NB4 (cell line): ENCODE data around the gene AFF3.

Source experiments
- DNase-seq: peaks from one replicate; pipeline ENCODE4 v3.0.0; 2010; ENCODE audit warnings: low read depth
- H3K4me3 ChIP-seq: one replicate; pipeline ENCODE4 v1.5.1; 2011; ENCODE audit warnings: mild to moderate bottlenecking, low read depth, low read length, moderate library complexity
- MYC ChIP-seq: IDR thresholded peaks from 2 replicates; pipeline ENCODE4 v1.6.1; 2011; ENCODE audit warnings: low read depth, low read length
- POLR2A ChIP-seq: IDR thresholded peaks from 2 replicates; pipeline ENCODE4 v1.6.1; 2011; ENCODE audit warnings: mild to moderate bottlenecking; ENCODE audit not compliant: insufficient read length; ENCODE audit errors: extremely low read depth
- TF ChIP-seq, protein P1 (sequence below): IDR thresholded peaks from 2 replicates; pipeline ENCODE4 v1.6.1; 2011; ENCODE audit warnings: low read depth, low read length
- TF ChIP-seq, protein P2 (sequence below): IDR thresholded peaks from one replicate; pipeline ENCODE4 v1.5.1; 2012; ENCODE audit warnings: low read depth, low read length

AFF3 gene

DNA sequence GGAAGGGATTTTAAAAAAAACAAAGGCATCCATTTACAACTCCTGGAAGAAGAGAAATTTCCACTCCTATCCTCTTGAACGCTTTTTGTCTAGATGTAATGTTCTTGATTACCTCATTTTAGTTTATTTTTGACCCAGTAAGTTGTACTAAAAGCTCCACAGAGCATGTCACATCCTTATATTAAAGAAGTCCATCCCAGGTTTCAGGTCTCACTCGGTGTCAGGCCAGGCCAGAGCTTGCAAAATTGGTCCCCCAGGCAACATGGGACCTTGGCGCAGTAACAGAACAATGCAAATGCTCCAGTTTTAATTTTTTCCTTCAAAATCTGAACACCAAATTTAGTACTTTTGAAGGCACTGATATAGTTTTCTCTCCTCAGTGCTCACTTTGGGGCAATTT is 434.2 kb downstream of the AFF3 start:
- no peak for DNase-seq
- TF ChIP-seq MYC (no peak), POLR2A (no peak)
- TF ChIP-seq, protein P1, sequence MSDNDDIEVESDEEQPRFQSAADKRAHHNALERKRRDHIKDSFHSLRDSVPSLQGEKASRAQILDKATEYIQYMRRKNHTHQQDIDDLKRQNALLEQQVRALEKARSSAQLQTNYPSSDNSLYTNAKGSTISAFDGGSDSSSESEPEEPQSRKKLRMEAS: no peak
- TF ChIP-seq, protein P2, sequence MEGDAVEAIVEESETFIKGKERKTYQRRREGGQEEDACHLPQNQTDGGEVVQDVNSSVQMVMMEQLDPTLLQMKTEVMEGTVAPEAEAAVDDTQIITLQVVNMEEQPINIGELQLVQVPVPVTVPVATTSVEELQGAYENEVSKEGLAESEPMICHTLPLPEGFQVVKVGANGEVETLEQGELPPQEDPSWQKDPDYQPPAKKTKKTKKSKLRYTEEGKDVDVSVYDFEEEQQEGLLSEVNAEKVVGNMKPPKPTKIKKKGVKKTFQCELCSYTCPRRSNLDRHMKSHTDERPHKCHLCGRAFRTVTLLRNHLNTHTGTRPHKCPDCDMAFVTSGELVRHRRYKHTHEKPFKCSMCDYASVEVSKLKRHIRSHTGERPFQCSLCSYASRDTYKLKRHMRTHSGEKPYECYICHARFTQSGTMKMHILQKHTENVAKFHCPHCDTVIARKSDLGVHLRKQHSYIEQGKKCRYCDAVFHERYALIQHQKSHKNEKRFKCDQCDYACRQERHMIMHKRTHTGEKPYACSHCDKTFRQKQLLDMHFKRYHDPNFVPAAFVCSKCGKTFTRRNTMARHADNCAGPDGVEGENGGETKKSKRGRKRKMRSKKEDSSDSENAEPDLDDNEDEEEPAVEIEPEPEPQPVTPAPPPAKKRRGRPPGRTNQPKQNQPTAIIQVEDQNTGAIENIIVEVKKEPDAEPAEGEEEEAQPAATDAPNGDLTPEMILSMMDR: no peak
- H3K4me3 ChIP-seq: no peak overlapping the region

DNA sequence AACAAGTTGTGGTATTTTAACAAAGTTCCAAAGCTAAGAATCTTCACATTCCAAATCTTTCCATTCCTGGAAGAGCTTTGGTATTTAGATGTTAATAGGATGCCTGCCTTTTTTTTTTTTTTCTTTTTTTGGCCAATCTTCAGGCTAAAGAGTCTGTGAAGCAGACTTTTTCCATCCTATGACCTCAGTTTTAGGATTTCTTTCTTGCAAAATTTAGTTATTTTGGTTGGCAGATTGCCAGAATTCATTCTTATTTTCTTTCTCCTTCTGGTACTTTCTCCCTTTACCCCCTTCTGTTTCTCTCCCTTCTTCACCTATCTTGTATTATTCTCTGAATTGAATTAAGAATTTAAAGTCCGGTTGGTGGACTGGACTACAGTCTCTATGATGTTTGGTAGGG is 434.8 kb downstream of the AFF3 start:
- H3K4me3 ChIP-seq: no peak overlapping the region
- TF ChIP-seq MYC: no peak
- TF ChIP-seq, protein P2: no peak
- TF ChIP-seq, protein P1: no peak
- no peak for TF ChIP-seq POLR2A
- DNase-seq: no peak

DNA sequence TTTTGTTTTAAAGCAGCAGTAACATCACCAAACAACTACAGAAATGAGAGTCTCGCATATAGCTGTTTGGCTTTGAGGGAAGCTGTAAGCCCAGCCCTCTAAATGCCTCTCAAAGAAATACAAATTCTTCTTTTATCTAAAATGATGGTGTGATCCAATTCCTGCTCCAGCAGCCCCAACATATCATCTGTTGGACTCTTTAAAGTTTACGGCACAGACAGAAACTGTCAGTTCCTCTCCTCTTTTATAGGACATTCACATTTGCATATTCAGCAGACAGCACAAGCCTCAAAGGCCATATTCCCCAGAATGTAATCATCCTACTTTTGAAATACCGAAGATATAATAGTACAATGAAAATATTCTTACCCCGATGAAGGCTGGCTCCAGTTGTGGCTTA is 435.7 kb downstream of the AFF3 start:
- no peak for DNase-seq
- no peak overlapping the region for H3K4me3 ChIP-seq
- TF ChIP-seq MYC: no peak
- TF ChIP-seq, protein P1: no peak
- TF ChIP-seq, protein P2: no peak
- no peak for TF ChIP-seq POLR2A

DNA sequence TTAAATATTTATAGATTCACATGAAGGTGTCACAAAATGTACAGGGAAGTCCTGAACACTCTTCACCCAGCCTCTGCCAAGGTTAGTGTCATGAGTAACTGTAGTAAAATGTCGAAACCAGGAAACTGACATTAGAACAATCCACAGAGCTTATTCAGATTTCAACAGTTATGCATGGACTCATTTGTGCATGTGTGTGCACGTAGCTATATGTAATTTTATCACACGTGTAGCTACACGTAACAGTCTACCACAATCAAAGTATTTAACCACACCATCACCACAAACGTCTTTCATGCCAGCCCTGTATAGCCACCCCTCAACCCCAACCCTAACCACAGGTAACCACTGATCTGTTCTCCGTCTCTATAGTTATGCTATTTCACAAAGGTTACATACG is 440.9 kb downstream of the AFF3 start:
- no peak overlapping the region for H3K4me3 ChIP-seq
- DNase-seq: peak; percentile 46
- TF ChIP-seq, protein P1: no peak
- TF ChIP-seq POLR2A: no peak
- TF ChIP-seq, protein P2: no peak

DNA sequence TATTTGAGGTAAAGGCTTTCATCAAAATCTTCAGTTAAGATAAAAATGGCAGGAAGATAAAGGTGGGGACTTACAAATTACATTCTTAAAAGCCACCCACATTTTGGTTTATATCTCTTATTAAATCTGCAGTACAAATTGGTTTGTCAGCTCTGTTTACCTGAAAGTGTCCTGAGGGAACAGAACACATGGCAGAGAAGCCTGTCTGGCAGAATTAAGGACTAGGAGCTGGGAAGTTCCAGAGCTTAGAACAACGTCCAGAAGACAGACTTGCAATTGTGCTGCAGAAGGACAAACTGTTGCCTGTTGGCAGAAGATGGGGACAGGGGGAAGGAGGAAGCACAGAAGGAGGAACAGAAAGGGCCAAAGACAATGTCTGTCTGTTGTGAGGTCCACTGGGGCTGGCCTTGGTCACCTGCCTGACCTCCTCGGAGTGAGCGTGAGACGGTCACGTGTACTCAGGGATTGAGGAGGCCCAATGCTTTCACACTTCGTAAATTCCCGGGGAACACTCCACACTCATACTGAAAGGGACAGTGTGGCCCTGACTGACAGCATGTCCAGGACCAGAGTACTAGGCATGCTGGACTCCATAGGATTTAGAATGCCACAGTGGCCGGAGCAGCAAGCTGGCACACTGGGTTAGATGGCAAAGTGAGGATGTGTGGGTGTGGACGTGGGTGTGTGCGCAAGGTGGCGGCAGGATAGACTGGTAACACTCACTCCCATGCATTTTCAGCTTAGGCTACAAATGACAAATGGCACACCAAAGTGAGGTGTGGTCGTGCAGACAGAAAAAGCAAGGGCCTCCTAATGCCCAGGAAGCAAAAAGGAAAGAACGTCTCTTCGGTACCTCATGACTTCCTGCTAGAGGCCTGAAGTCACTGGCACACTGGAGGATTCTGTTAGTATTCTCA is 441.6 kb downstream of the AFF3 start:
- DNase-seq: no peak
- TF ChIP-seq POLR2A (no peak), MYC (no peak)
- TF ChIP-seq, protein P2: no peak
- TF ChIP-seq, protein P1: no peak
- H3K4me3 ChIP-seq: no peak overlapping the region

DNA sequence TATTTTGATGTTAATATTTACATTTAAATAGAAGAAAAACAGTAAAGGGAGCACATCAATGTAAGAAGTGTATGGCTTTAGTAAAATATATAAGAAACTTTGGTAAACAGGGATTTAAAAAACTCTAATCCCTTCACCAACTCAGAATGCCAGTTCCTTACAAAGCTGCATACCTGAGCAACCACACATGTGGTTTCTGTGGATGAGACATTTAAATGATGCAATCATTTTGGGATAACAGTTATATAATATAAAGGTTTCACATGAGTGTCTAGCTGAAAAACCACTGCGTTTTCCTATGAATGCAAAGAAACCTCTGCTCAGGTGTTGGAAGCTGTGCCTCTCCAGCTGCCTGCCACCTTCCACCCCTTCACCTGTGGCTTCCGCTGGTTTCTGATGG is 443.5 kb downstream of the AFF3 start:
- no peak for DNase-seq
- no peak for TF ChIP-seq POLR2A
- no peak overlapping the region for H3K4me3 ChIP-seq
